Effector memory CD8-positive, alpha-beta T cell (primary cell): ENCODE measurements around the gene NUP62CL.

ENCODE experiments used
- ATAC-seq: fragments of 150-1000 bp; cut with Tn5 transposase; replicated peaks from 2 replicates; pipeline ENCODE4 v1.10.0; 2021; ENCODE audit warnings: mild to moderate bottlenecking, moderate library complexity
- DNase-seq, 3 experiments: peaks; one replicate each; pipeline ENCODE4 v3.0.0; 2021
- H3K27ac Mint-ChIP-seq, 2 donors: one replicate each; pipeline ENCODE4 v1.8.0; 2022; ENCODE audit warnings: mild to moderate bottlenecking in 2 of 2, mixed read lengths in 2 of 2, moderate library complexity in 2 of 2
- H3K27me3 Mint-ChIP-seq, 2 donors: one replicate each; pipeline ENCODE4 v1.8.0; 2022; ENCODE audit warnings: mixed read lengths in 2 of 2
- H3K36me3 Mint-ChIP-seq: one replicate; pipeline ENCODE4 v1.8.0; 2022; ENCODE audit warnings: mild to moderate bottlenecking, moderate library complexity, mixed read lengths; ENCODE audit not compliant: insufficient read depth
- H3K4me1 Mint-ChIP-seq, 2 donors: one replicate each; pipeline ENCODE4 v1.8.0; 2022; ENCODE audit warnings: low read depth in 2 of 2, mixed read lengths in 2 of 2
- H3K4me3 Mint-ChIP-seq, 2 donors: one replicate each; pipeline ENCODE4 v1.8.0; 2022; ENCODE audit warnings: mild to moderate bottlenecking in 2 of 2, mixed read lengths in 2 of 2, moderate library complexity in 2 of 2
- H3K9me3 Mint-ChIP-seq, 2 donors: one replicate each; pipeline ENCODE4 v1.8.0; 2022; ENCODE audit warnings: mixed read lengths in 2 of 2

The NUP62CL gene

DNA sequence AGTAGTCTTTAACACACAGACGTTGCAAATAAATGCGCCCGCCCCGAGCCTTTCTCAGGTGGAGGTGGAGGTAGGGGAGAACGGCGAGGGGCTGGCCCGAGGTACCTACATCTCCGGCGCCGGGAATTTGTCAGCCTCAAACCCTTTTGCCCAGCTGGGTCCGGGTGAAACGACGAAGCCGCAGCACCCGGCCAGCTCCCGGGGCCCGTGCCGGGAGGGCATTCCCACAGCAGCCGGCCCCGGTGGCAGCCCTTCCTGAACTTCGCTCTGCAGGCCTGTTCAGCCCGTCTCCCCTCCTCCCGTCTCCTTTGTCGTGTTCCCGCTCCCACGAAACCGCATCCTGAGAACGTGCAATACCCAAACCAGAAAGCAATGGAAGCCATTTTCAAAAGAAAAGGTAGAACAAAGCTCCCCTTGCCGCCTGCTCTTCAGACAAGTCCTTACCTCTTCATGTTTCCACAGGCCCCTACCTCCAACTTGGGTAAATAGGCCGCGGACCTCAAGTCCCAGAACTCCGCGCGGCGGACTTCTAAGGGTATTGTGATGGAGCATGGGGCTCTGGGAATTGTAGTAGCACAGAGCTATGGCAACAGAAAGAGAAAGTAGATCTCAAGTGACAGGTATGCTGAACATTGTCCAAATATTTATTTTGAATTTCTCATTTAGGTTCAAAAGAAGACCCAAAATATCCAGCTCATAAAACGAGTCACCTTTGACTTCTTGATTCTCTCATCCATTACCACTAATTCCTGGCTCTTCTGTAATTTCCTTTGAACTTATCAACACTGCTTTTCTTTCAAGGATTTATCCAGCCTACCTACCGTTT lies 87.7 kb downstream of the NUP62CL start, which contains the start of gene RBM41:
TSS of gene RBM41 (minus strand) at position 501 of the 826 bp plus-strand sequence. CDS start at position 452, 49 bp downstream.
- peak; percentile 100 for ATAC-seq
- peak within 1 kb of the TSS; percentile 98 for H3K4me3 Mint-ChIP-seq
- H3K27ac Mint-ChIP-seq: peak within 1 kb of the TSS; percentile 98
- no peaks in the 10 kb centered on the region for H3K9me3 Mint-ChIP-seq
- peaks cover 17% of the 10 kb centered on the region for H3K36me3 Mint-ChIP-seq
- H3K4me1 Mint-ChIP-seq: peaks cover 26 to 33% of the 10 kb centered on the region in 2 donors
- H3K27me3 Mint-ChIP-seq: no peaks in the 10 kb centered on the region
- DNase-seq: peak; percentile 55 to 63 (median 57)

DNA sequence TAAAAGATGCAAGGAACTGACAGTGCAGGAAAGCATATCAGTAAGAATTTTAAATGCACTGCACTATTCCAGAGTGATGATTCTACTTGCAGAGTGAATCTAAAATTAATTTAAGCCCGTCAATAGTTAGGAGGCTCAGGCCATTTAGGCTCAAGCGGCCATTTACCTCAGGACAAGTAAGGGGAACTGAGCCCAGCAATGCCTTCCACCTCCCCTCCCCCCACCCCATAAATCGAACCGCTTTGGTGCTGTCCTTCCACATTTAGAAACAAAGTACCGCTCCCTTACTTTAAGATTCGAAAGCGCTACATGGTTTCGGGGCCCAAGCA lies 88.3 kb downstream of the NUP62CL start:
- no peaks in the 10 kb centered on the region for H3K27me3 Mint-ChIP-seq
- DNase-seq (no peak), ATAC-seq (no peak)
- no peaks in the 10 kb centered on the region for H3K9me3 Mint-ChIP-seq
- H3K36me3 Mint-ChIP-seq: peaks cover 17% of the 10 kb centered on the region
- H3K4me1 Mint-ChIP-seq: peaks cover 26 to 34% of the 10 kb centered on the region in 2 donors
- H3K4me3 Mint-ChIP-seq: peak overlapping the region; percentile 98
- peak overlapping the region; percentile 98 for H3K27ac Mint-ChIP-seq

- DNase-seq (no peak), ATAC-seq (no peak)
- Mint-ChIP-seq H3K4me1 (peaks cover 4 to 27% of the 10 kb centered on the region in 2 donors), H3K4me3 (no peak overlapping the region), H3K27me3 (no peaks in the 10 kb centered on the region), H3K9me3 (no peaks in the 10 kb centered on the region), H3K27ac (peak overlapping the region; percentile 0 to 1), H3K36me3 (peaks cover 14% of the 10 kb centered on the region)
Observed at GRCh38 chrX:107107459-107107858, 98.8 kb downstream of the NUP62CL start.

DNA sequence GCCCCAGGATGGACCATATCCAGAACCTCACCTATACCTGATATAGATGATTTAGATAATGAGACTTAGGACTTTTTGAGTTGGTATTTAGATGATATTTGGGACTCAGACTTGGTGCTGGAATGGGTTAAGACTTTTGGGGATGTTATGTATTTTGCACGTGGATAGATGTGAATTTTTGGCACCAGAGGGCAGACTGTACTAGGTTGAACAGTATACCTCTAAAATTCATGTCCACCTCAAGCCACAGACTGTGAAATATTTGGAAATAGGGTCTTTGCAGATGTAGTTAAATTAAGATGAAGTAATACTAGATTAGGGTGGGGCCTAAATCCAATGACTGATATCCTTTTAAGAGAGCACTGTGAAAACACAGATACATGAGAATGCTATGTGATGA lies 103.3 kb downstream of the NUP62CL start:
- Mint-ChIP-seq H3K27me3 (no peaks in the 10 kb centered on the region), H3K4me1 (peaks cover 0 to 17% of the 10 kb centered on the region in 2 donors), H3K27ac (no peak overlapping the region), H3K4me3 (no peak overlapping the region), H3K36me3 (peaks cover 7% of the 10 kb centered on the region), H3K9me3 (no peaks in the 10 kb centered on the region)
- ATAC-seq (no peak), DNase-seq (no peak)

DNA sequence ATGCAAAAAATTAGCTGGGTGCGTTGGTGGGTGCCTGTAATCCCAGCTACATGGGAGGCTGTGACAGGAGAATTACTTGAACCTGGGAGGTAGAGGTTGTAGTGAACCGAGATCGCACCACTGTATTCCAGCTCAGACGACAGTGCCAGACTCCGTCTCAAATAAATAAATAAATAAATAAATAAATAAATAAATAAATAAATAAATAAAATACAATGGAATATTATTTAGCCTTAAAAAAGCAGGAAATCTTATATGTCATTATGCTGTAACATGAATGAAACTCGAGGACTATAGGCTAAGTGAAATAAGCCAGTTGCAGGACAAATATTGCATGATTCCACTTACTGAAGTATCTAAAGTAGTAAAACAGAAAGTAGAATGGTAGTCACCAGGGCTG lies 130.1 kb downstream of the NUP62CL start:
- no peak overlapping the region for H3K4me3 Mint-ChIP-seq
- DNase-seq (no peak), ATAC-seq (no peak)
- H3K9me3 Mint-ChIP-seq: peaks cover 7 to 8% of the 10 kb centered on the region in 2 donors
- H3K36me3 Mint-ChIP-seq: no peaks in the 10 kb centered on the region
- no peak overlapping the region for H3K27ac Mint-ChIP-seq
- H3K4me1 Mint-ChIP-seq: peaks cover 5 to 6% of the 10 kb centered on the region in 2 donors
- no peaks in the 10 kb centered on the region for H3K27me3 Mint-ChIP-seq
